Dendritic cell treated with granulocyte-macrophage colony-stimulating factor and Interleukin-4, amounts not matched to agents 40 ng/mL and 50 ng/mL, for 4 days (primary cell): ENCODE measurements around the gene KLK4.

Source experiments
- H3K27ac Mint-ChIP-seq: one replicate; pipeline ENCODE4 v1.8.0; 2022; ENCODE audit warnings: mild to moderate bottlenecking, mixed read lengths
- H3K27me3 Mint-ChIP-seq: one replicate; pipeline ENCODE4 v1.8.0; 2022; ENCODE audit warnings: mild to moderate bottlenecking, mixed read lengths
- H3K36me3 Mint-ChIP-seq: one replicate; pipeline ENCODE4 v1.8.0; 2022; ENCODE audit warnings: low read depth, mixed read lengths
- H3K4me1 Mint-ChIP-seq: one replicate; pipeline ENCODE4 v1.8.0; 2022; ENCODE audit warnings: low read depth, mixed read lengths
- H3K4me3 Mint-ChIP-seq: one replicate; pipeline ENCODE4 v1.8.0; 2022; ENCODE audit warnings: mild to moderate bottlenecking, moderate library complexity, mixed read lengths
- H3K9me3 Mint-ChIP-seq: one replicate; pipeline ENCODE4 v1.8.0; 2022; ENCODE audit warnings: mixed read lengths
- intact Hi-C: fragments of 100-400 bp; cut with micrococcal nuclease; formaldehyde crosslinking; loops from one replicate; pipeline ENCODE4 v1.15.0; 2022

KLK4 gene

DNA sequence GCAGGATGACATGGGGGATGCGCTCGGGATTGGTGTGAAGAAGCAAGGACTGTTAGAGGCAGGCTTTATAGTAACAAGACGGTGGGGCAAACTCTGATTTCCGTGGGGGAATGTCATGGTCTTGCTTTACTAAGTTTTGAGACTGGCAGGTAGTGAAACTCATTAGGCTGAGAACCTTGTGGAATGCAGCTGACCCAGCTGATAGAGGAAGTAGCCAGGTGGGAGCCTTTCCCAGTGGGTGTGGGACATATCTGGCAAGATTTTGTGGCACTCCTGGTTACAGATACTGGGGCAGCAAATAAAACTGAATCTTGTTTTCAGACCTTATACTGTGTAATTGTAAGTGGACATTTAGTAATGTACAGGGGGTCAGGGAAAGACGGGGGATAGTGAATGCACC lies 31.0 kb downstream of the KLK4 start:
- Mint-ChIP-seq H3K27me3 (peaks cover 10% of the 10 kb centered on the region), H3K4me3 (no peak overlapping the region), H3K4me1 (no peaks in the 10 kb centered on the region), H3K36me3 (no peaks in the 10 kb centered on the region), H3K9me3 (no peaks in the 10 kb centered on the region), H3K27ac (no peak overlapping the region)
- intact Hi-C loops, result no loop called here

DNA sequence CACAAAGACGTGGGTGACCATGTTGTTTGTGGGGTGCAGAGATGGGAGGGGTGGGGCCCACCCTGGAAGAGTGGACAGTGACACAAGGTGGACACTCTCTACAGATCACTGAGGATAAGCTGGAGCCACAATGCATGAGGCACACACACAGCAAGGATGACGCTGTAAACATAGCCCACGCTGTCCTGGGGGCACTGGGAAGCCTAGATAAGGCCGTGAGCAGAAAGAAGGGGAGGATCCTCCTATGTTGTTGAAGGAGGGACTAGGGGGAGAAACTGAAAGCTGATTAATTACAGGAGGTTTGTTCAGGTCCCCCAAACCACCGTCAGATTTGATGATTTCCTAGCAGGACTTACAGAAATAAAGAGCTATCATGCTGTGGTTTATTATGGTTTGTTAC lies 32.3 kb downstream of the KLK4 start:
- no peaks in the 10 kb centered on the region for H3K36me3 Mint-ChIP-seq
- H3K4me3 Mint-ChIP-seq, result no peak overlapping the region
- intact Hi-C loops, result no loop called here
- H3K9me3 Mint-ChIP-seq, result no peaks in the 10 kb centered on the region
- no peaks in the 10 kb centered on the region for H3K4me1 Mint-ChIP-seq
- H3K27ac Mint-ChIP-seq, result no peak overlapping the region
- H3K27me3 Mint-ChIP-seq, result peaks cover 9% of the 10 kb centered on the region

DNA sequence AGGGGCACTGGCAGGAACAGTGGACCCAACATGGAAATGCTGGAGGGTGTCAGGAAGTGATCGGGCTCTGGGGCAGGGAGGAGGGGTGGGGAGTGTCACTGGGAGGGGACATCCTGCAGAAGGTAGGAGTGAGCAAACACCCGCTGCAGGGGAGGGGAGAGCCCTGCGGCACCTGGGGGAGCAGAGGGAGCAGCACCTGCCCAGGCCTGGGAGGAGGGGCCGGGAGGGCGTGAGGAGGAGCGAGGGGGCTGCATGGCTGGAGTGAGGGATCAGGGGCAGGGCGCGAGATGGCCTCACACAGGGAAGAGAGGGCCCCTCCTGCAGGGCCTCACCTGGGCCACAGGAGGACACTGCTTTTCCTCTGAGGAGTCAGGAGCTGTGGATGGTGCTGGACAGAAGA lies 33.9 kb downstream of the KLK4 start:
- H3K27me3 Mint-ChIP-seq, result peaks cover 8% of the 10 kb centered on the region
- H3K27ac Mint-ChIP-seq, result no peak overlapping the region
- no peak overlapping the region for H3K4me3 Mint-ChIP-seq
- no peaks in the 10 kb centered on the region for H3K9me3 Mint-ChIP-seq
- intact Hi-C loops, result no loop called here
- no peaks in the 10 kb centered on the region for H3K36me3 Mint-ChIP-seq
- H3K4me1 Mint-ChIP-seq, result no peaks in the 10 kb centered on the region

DNA sequence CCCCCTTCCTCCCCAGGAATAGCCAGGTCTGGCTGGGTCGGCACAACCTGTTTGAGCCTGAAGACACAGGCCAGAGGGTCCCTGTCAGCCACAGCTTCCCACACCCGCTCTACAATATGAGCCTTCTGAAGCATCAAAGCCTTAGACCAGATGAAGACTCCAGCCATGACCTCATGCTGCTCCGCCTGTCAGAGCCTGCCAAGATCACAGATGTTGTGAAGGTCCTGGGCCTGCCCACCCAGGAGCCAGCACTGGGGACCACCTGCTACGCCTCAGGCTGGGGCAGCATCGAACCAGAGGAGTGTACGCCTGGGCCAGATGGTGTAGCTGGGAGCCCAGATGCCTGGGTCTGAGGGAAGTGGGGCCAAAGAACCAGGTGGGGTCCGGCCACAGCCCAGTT lies 34.7 kb downstream of the KLK4 start:
- Mint-ChIP-seq H3K9me3 (no peaks in the 10 kb centered on the region), H3K4me3 (no peak overlapping the region), H3K27ac (no peak overlapping the region), H3K4me1 (no peaks in the 10 kb centered on the region), H3K36me3 (no peaks in the 10 kb centered on the region), H3K27me3 (peaks cover 8% of the 10 kb centered on the region)
- intact Hi-C loops, result no loop called here

DNA sequence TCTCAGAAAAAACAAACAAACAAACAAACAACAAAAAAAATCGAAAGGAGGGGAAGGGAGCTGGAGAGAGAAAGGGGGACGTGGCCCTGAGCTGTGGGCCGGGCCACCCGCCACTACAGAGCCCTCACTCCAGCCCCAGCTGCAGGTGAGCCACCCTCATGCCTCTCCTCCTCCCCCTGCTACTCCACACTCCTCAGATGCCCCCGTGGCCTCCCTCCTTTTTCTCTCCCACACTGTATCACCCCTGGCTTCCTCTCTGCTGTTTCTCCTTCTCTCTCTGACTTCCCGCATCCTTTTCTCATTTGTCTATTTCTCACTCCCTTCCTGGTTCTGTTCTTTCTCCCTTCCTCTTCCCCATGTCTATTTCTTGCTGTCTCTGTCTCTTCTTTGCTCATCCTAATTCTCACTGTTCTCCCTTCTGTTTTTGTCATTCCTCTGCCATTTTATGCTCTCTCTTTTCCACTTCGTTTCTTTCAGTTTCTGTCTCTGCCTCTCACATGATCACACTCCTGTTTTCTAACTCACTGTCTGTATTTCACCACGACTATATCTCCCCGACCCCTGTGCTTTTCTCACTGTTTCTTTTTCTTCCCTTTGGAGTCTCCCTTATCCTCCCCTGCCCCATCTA lies 35.3 kb downstream of the KLK4 start:
- Mint-ChIP-seq H3K27ac (no peak overlapping the region), H3K9me3 (no peaks in the 10 kb centered on the region), H3K4me3 (no peak overlapping the region), H3K4me1 (no peaks in the 10 kb centered on the region), H3K27me3 (peaks cover 14% of the 10 kb centered on the region), H3K36me3 (no peaks in the 10 kb centered on the region)
- intact Hi-C loops, result no loop called here

DNA sequence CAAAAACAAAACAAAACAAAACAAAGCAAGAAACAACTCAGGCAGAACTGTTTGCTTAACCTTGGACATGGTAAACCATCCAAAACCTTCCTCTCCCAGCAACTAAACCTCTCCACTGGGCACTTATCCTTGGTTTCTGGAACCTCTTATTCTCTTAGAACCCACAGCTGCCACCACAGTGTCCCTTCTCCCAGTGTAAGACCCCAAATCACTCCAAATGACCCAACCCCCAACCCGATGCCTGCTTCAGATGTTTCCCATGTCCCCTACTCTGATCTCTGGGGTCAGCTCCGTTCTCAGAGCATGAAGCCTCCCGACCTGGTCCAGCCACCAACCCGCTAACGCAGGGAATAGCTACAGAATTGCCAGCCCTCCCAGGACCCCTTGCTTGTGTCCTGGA lies 37.0 kb downstream of the KLK4 start:
- peaks cover 11% of the 10 kb centered on the region for H3K27me3 Mint-ChIP-seq
- no peaks in the 10 kb centered on the region for H3K36me3 Mint-ChIP-seq
- no peak overlapping the region for H3K27ac Mint-ChIP-seq
- no peaks in the 10 kb centered on the region for H3K4me1 Mint-ChIP-seq
- H3K9me3 Mint-ChIP-seq, result no peaks in the 10 kb centered on the region
- intact Hi-C loops, result no loop called here
- no peak overlapping the region for H3K4me3 Mint-ChIP-seq

DNA sequence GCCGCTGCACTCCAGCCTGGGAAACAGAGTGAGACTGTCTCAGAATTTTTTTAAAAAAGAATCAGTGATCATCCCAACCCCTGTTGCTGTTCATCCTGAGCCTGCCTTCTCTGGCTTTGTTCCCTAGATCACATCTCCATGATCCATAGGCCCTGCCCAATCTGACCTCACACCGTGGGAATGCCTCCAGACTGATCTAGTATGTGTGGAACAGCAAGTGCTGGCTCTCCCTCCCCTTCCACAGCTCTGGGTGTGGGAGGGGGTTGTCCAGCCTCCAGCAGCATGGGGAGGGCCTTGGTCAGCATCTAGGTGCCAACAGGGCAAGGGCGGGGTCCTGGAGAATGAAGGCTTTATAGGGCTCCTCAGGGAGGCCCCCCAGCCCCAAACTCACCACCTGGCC lies 38.1 kb downstream of the KLK4 start, which contains the start of gene KLK2:
KLK2 (plus strand) TSS at position 384 of the 400 bp plus-strand sequence. CDS start 35 bp downstream, outside the sequence.
- H3K36me3 Mint-ChIP-seq, result no peaks in the 10 kb centered on the region

DNA sequence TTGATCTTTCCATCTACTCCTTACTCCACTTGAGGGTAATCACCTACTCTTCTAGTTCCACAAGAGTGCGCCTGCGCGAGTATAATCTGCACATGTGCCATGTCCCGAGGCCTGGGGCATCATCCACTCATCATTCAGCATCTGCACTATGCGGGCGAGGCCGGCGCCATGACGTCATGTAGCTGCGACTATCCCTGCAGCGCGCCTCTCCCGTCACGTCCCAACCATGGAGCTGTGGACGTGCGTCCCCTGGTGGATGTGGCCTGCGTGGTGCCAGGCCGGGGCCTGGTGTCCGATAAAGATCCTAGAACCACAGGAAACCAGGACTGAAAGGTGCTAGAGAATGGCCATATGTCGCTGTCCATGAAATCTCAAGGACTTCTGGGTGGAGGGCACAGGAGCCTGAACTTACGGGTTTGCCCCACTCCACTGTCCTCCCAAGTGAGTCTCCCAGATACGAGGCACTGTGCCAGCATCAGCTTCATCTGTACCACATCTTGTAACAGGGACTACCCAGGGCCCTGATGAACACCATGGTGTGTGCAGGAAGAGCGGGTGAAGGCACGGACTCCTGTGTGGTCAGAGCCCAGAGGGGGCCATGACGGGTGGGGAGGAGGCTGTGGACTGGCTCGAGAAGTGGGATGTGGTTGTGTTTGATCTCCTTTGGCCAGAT lies 40.6 kb downstream of the KLK4 start:
- H3K9me3 Mint-ChIP-seq, result no peaks in the 10 kb centered on the region
- no peaks in the 10 kb centered on the region for H3K36me3 Mint-ChIP-seq
- H3K4me1 Mint-ChIP-seq, result no peaks in the 10 kb centered on the region
- H3K4me3 Mint-ChIP-seq, result no peak overlapping the region
- intact Hi-C loops, result no loop called here
- no peak overlapping the region for H3K27ac Mint-ChIP-seq
- H3K27me3 Mint-ChIP-seq, result peaks cover 14% of the 10 kb centered on the region

More for the DNA sequence above, 38.1 kb downstream of the KLK4 start, which contains the start of gene KLK2:
- H3K27me3 Mint-ChIP-seq, result peaks cover 11% of the 10 kb centered on the region
- H3K9me3 Mint-ChIP-seq, result no peaks in the 10 kb centered on the region
- H3K4me1 Mint-ChIP-seq, result no peaks in the 10 kb centered on the region
- H3K27ac Mint-ChIP-seq, result no peak within 1 kb of the TSS
- H3K4me3 Mint-ChIP-seq, result no peak within 1 kb of the TSS
- intact Hi-C loops, result no loop called here

DNA sequence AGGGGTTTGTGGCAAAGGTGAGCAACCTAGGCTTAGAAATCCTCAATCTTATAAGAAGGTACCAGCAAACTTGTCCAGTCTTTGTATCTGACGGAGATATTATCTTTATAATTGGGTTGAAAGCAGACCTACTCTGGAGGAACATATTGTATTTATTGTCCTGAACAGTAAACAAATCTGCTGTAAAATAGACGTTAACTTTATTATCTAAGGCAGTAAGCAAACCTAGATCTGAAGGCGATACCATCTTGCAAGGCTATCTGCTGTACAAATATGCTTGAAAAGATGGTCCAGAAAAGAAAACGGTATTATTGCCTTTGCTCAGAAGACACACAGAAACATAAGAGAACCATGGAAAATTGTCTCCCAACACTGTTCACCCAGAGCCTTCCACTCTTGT lies 41.7 kb downstream of the KLK4 start:
- no peaks in the 10 kb centered on the region for H3K4me1 Mint-ChIP-seq
- no peak overlapping the region for H3K4me3 Mint-ChIP-seq
- intact Hi-C loops, result no loop called here
- H3K36me3 Mint-ChIP-seq, result no peaks in the 10 kb centered on the region
- no peaks in the 10 kb centered on the region for H3K9me3 Mint-ChIP-seq
- no peak overlapping the region for H3K27ac Mint-ChIP-seq
- peaks cover 18% of the 10 kb centered on the region for H3K27me3 Mint-ChIP-seq

DNA sequence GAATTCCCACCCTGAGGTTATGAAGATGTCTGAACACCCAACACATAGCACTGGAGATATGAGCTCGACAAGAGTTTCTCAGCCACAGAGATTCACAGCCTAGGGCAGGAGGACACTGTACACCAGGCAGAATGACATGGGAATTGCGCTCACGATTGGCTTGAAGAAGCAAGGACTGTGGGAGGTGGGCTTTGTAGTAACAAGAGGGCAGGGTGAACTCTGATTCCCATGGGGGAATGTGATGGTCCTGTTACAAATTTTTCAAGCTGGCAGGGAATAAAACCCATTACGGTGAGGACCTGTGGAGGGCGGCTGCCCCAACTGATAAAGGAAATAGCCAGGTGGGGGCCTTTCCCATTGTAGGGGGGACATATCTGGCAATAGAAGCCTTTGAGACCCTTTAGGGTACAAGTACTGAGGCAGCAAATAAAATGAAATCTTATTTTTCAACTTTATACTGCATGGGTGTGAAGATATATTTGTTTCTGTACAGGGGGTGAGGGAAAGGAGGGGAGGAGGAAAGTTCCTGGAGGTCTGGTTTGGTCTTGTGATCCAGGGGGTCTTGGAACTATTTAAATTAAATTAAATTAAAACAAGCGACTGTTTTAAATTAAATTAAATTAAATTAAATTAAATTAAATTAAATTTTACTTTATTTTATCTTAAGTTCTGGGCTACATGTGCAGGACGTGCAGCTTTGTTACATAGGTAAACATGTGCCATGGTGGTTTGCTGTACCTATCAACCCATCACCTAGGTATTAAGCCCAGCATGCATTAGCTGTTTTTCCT lies 49.5 kb downstream of the KLK4 start:
- no peak overlapping the region for H3K4me3 Mint-ChIP-seq
- no peaks in the 10 kb centered on the region for H3K4me1 Mint-ChIP-seq
- H3K27me3 Mint-ChIP-seq, result peaks cover 31% of the 10 kb centered on the region
- no peak overlapping the region for H3K27ac Mint-ChIP-seq
- intact Hi-C loops, result no loop called here
- no peaks in the 10 kb centered on the region for H3K36me3 Mint-ChIP-seq
- H3K9me3 Mint-ChIP-seq, result no peaks in the 10 kb centered on the region

DNA sequence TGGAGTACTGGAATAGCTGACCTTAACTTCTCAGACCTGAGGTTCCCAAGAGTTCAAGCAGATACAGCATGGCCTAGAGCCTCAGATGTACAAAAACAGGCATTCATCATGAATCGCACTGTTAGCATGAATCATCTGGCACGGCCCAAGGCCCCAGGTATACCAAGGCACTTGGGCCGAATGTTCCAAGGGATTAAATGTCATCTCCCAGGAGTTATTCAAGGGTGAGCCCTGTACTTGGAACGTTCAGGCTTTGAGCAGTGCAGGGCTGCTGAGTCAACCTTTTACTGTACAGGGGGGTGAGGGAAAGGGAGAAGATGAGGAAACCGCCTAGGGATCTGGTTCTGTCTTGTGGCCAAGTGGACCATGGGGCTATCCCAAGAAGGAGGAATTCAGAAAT lies 50.2 kb downstream of the KLK4 start:
- no peaks in the 10 kb centered on the region for H3K9me3 Mint-ChIP-seq
- H3K27ac Mint-ChIP-seq, result no peak overlapping the region
- no peak overlapping the region for H3K4me3 Mint-ChIP-seq
- no peaks in the 10 kb centered on the region for H3K36me3 Mint-ChIP-seq
- intact Hi-C loops, result no loop called here
- H3K27me3 Mint-ChIP-seq, result peaks cover 33% of the 10 kb centered on the region
- no peaks in the 10 kb centered on the region for H3K4me1 Mint-ChIP-seq

DNA sequence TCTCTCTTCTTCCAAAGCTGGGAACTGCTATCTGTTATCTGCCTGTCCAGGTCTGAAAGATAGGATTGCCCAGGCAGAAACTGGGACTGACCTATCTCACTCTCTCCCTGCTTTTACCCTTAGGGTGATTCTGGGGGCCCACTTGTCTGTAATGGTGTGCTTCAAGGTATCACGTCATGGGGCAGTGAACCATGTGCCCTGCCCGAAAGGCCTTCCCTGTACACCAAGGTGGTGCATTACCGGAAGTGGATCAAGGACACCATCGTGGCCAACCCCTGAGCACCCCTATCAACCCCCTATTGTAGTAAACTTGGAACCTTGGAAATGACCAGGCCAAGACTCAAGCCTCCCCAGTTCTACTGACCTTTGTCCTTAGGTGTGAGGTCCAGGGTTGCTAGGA lies 51.3 kb downstream of the KLK4 start:
- no peak overlapping the region for H3K27ac Mint-ChIP-seq
- H3K4me3 Mint-ChIP-seq, result no peak overlapping the region
- no peaks in the 10 kb centered on the region for H3K4me1 Mint-ChIP-seq
- no peaks in the 10 kb centered on the region for H3K9me3 Mint-ChIP-seq
- H3K36me3 Mint-ChIP-seq, result no peaks in the 10 kb centered on the region
- intact Hi-C loops, result no loop called here
- peaks cover 33% of the 10 kb centered on the region for H3K27me3 Mint-ChIP-seq

DNA sequence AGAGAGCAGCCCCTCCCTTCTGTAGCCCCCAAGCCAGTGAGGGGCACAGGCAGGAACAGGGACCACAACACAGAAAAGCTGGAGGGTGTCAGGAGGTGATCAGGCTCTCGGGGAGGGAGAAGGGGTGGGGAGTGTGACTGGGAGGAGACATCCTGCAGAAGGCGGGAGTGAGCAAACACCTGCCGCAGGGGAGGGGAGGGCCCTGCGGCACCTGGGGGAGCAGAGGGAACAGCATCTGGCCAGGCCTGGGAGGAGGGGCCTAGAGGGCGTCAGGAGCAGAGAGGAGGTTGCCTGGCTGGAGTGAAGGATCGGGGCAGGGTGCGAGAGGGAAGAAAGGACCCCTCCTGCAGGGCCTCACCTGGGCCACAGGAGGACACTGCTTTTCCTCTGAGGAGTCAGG lies 52.3 kb downstream of the KLK4 start:
- intact Hi-C loops, result no loop called here
- no peak overlapping the region for H3K4me3 Mint-ChIP-seq
- no peaks in the 10 kb centered on the region for H3K9me3 Mint-ChIP-seq
- no peak overlapping the region for H3K27ac Mint-ChIP-seq
- no peaks in the 10 kb centered on the region for H3K36me3 Mint-ChIP-seq
- H3K4me1 Mint-ChIP-seq, result no peaks in the 10 kb centered on the region
- peaks cover 34% of the 10 kb centered on the region for H3K27me3 Mint-ChIP-seq

DNA sequence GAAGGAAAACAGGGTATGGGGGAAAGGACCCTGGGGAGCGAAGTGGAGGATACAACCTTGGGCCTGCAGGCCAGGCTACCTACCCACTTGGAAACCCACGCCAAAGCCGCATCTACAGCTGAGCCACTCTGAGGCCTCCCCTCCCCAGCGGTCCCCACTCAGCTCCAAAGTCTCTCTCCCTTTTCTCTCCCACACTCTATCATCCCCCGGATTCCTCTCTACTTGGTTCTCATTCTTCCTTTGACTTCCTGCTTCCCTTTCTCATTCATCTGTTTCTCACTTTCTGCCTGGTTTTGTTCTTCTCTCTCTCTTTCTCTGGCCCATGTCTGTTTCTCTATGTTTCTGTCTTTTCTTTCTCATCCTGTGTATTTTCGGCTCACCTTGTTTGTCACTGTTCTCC lies 53.8 kb downstream of the KLK4 start:
- Mint-ChIP-seq H3K4me3 (no peak overlapping the region), H3K27me3 (peaks cover 31% of the 10 kb centered on the region), H3K9me3 (no peaks in the 10 kb centered on the region), H3K27ac (no peak overlapping the region), H3K4me1 (no peaks in the 10 kb centered on the region), H3K36me3 (no peaks in the 10 kb centered on the region)
- intact Hi-C loops, result no loop called here
